GM19397 (cell line): ENCODE results near the gene JCAD.
"Not testable (repeated sequence)": the region's sequence is repeated elsewhere in the genome, so short reads cannot be mapped to it uniquely, and the experiment has no call there.

Experiments
- ATAC-seq: cut with Tn5 transposase; IDR thresholded peaks from one replicate; pipeline ENCODE4 v1.9.1; 2021; ENCODE audit warnings: mild to moderate bottlenecking, moderate library complexity; ENCODE audit not compliant: unreplicated experiment

JCAD gene

GRCh38 chr10:29998142-29998808 lies 61.1 kb downstream of the JCAD start:
- ATAC-seq, result peak; percentile 77

DNA sequence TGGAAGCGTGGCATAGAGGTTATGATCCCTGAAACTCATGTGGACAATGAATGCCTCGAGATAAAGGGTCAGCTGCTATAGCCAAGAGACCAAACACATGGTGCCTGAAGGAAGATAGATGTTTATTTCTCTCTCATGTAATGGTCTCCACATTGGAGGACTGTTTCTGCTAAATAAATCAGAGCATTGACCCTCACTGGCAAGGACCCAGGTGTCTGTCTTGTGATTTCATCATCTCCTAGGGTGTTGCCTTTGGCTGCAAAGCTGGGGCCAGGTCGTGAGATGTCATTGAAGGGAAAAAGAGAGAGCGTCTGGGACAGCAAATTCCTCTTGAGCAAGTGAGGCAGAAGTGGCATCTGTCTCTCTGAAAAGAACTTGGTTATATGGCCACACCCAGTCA lies 64.6 kb downstream of the JCAD start:
- ATAC-seq, result no peak

GRCh38 chr10:29993319-29993915 lies 66.0 kb downstream of the JCAD start:
- no peak for ATAC-seq

DNA sequence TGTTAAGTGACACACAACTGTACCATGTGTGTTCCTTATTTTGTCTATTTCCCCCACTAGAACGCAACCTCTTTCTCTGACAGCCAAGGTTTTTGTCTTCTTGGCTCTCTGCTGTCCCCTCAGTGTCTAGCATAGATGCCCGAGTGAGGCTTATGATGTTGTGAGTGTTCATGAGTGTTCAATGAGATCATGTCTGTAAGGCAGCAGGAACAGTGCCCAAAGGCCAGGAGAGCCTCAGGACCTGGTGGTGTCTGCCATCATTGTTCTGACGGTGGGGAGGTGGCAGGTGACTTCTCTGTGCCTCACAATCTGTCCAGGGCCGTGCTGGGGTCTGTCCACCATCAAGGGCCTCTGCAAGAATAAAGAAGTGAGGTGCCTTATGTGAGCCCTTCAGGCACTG lies 66.5 kb downstream of the JCAD start:
- no peak for ATAC-seq

DNA sequence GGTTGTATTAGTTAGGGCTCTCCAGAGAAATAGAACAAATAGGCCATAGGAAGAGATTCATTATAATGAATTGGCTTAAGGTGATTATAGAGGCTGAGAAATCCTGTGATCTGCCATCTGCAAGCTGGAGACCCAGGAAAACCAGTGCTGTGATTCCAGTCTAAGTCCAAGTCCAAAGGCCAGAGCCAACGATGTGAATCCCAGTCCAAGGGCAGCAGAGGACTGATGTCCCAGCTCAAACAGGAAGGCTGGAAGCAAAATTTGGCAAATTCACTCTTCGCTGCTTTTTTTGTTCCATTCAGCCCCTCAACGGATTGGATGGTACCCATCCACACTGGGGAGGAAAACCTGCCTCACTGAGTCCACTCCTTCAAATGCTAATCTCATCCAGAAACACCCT lies 68.0 kb downstream of the JCAD start:
- ATAC-seq, result no peak

GRCh38 chr10:29987471-29987870 lies 71.9 kb downstream of the JCAD start:
- no peak for ATAC-seq

GRCh38 chr10:29982997-29983648 lies 76.3 kb downstream of the JCAD start:
- ATAC-seq, result no peak

DNA sequence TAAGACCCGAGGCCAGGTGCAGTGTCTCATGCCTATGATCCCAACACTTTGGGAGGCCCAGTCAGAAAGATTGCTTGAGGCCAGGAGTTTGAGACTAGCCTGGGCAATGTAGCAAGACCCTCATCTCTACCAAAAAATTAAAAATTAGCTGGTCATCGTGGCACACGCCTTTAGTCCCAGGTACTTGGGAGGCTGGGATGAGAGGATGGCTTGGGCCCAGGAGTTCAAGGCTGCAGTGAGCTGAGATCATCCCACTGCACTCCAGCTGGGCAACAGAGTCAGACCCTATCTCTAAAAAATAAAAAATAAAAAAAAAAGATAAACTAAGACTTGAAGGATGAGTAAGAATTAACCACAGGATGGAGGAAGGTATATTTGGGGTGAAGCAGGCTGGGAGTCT lies 77.9 kb downstream of the JCAD start:
- ATAC-seq, result no peak

- no peak for ATAC-seq
Measured at GRCh38 chr10:29980084-29980483, 79.3 kb downstream of the JCAD start.

- not testable (repeated sequence) for ATAC-seq
Measured at GRCh38 chr10:29979421-29979779, 80.0 kb downstream of the JCAD start.

- no peak for ATAC-seq
Measured at GRCh38 chr10:29977171-29977570, 82.2 kb downstream of the JCAD start.

GRCh38 chr10:29976134-29976533 lies 83.3 kb downstream of the JCAD start:
- ATAC-seq, result no peak

DNA sequence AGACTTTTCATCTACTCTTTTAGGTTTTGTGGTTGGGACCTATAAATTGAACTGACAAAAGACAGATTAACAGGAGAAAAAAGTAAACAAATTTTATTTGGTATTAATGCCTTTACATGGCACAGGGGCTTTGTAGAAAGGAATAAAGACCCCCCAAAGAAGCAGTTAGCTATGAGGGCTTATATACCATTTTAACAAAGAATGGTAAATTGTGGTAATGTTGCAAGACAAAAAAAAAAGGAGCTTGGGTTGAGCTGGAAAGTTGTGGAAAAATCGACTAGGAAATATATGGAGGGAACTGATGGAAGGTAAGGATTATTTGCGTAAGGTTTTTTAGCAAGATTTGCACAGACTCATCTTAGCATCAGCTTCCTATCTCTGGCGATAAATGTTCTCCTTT lies 84.6 kb downstream of the JCAD start:
- ATAC-seq, result no peak

GRCh38 chr10:29973921-29974320 lies 85.5 kb downstream of the JCAD start:
- ATAC-seq, result no peak

GRCh38 chr10:29970576-29970975 lies 88.8 kb downstream of the JCAD start:
- no peak for ATAC-seq

DNA sequence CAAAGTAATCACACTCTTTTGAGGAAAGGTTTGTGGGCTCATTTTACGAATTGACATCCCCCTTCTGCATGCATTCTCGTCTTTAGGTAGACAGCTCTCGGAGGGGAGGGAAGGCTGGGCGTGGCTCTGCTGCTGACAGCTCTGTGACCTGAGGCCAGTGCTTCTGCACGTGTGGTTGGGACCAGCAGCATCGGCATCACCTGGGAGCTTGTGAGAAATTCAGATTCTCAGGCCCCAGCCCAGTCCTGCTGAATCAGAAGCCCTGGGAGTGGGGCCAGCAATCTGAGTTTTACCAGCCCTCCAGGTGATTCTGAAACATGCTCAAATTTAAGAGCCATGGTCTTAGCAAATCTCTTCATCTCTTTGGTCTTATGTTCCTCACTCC lies 89.4 kb downstream of the JCAD start:
- no peak for ATAC-seq

GRCh38 chr10:29969255-29970011 lies 90.0 kb downstream of the JCAD start:
- no peak for ATAC-seq

DNA sequence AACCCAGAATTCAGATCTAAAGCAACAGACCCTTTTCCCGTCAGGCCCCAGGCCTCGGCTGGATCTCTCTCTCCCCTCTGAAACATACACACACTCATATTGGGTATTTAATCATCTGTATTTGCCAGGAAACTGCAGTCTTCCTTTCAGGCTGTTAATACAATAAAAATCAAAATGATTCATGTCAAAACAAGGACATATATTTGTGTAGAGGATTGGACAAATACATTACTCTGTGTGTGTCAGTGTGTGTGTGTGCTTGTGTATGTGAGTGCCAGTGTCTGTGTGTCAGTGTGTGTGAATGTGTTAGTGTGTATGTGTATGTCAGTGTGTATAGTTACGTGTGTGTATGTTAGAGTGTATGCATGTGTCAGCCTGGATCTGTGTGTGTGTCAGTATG lies 90.8 kb downstream of the JCAD start:
- no peak for ATAC-seq

DNA sequence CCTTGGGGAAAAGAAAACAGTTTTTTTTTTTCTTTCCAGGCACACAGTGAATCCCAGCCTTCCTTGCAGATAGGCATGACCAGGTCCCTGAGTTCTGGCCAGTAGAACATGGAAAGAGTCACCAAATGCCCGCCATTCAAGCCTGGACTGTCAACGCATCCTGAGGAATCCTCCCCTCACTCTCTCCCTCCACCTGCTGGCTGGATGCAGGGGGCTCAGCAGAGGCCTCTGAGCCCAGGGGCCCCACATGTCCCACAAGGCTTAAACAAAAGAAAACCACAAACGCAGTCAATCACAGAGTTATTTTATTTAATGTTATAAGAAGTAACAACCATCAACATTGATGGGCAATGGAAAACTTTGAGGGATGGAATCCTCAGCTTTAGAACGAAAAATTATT lies 93.1 kb downstream of the JCAD start:
- no peak for ATAC-seq
